Thyroid gland (tissue), 4 donors: ENCODE results near the gene ACACB.

Experiments used
- POLR2A ChIP-seq, 2 donors: fragments of 450-650 bp; IDR thresholded peaks; one replicate each; pipeline ENCODE4 v1.6.1; 2017; ENCODE audit warnings: antibody characterized with exemption in 2 of 2, mild to moderate bottlenecking in 2 of 2, moderate library complexity in 1 of 2
- TF ChIP-seq, protein P1 (sequence below), 6 experiments: fragments of 200-600 bp in 3 of 6; fragments of 450-650 bp in 3 of 6; sonication (generic) in 3 of 6; IDR thresholded peaks; one replicate each; pipeline ENCODE4 v1.5.1; 2016 to 2019; ENCODE audit warnings: antibody characterized with exemption in 6 of 6, mild to moderate bottlenecking in 2 of 6, inconsistent platforms in 1 of 6, moderate library complexity in 1 of 6

- TF ChIP-seq, protein P1, sequence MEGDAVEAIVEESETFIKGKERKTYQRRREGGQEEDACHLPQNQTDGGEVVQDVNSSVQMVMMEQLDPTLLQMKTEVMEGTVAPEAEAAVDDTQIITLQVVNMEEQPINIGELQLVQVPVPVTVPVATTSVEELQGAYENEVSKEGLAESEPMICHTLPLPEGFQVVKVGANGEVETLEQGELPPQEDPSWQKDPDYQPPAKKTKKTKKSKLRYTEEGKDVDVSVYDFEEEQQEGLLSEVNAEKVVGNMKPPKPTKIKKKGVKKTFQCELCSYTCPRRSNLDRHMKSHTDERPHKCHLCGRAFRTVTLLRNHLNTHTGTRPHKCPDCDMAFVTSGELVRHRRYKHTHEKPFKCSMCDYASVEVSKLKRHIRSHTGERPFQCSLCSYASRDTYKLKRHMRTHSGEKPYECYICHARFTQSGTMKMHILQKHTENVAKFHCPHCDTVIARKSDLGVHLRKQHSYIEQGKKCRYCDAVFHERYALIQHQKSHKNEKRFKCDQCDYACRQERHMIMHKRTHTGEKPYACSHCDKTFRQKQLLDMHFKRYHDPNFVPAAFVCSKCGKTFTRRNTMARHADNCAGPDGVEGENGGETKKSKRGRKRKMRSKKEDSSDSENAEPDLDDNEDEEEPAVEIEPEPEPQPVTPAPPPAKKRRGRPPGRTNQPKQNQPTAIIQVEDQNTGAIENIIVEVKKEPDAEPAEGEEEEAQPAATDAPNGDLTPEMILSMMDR (IDR thresholded peaks at IDR 0.05) = peak in 1 of 6 experiments; percentile 14
- peak in 1 of 2 donors; percentile 67 for TF ChIP-seq POLR2A (IDR thresholded peaks at IDR 0.05)
Observed at GRCh38 chr12:109115758-109116610, at the start of gene ACACB.
